Bronchial epithelial cell (primary cell): ENCODE data around the gene PHLDB1. TPM values are rescaled to one million over a fixed set of nuclear protein-coding genes. Genes with fewer than 3 reads are reported as not detected.
A peak's percentile ranks its signal among the peaks of the same experiment; 100 is the strongest.

Experiments used
- DNase-seq: peaks from one replicate; pipeline ENCODE4 v3.0.0-alpha.2; 2010; ENCODE audit warnings: low read depth
- FAIRE-seq: peaks from 2 replicates; lab custom pipeline; 2011; peaks lifted over from hg19 to GRCh38; lab: Jason Lieb, UNC
- H3K27me3 ChIP-seq: 2 replicates; pipeline ENCODE4 v1.5.1; 2011; ENCODE audit warnings: low read length; ENCODE audit not compliant: control insufficient read depth, insufficient read depth
- H3K36me3 ChIP-seq: 2 replicates; pipeline ENCODE4 v1.5.1; 2011; ENCODE audit warnings: low read length; ENCODE audit not compliant: control insufficient read depth, insufficient read depth
- H3K4me3 ChIP-seq: 2 replicates; pipeline ENCODE4 v1.5.1; 2011; ENCODE audit warnings: mild to moderate bottlenecking, low read depth, low read length, control low read depth
- total RNA-seq: library from RNA; depleted of rRNA; stranded (reverse); fragments of >200 nt; gene quantifications from 2 replicates; pipeline ENCODE4 v1.2.1, GENCODE V29; 2014
- TF ChIP-seq, protein P1 (sequence below): IDR thresholded peaks from 2 replicates; pipeline ENCODE4 v1.5.1; 2011; ENCODE audit warnings: mild to moderate bottlenecking, moderate library complexity, low read length, control low read depth, inconsistent platforms; ENCODE audit not compliant: insufficient read depth, severe bottlenecking

The PHLDB1 gene
- total RNA-seq, 1 donor from 2014 or later: 22.6 TPM

DNA sequence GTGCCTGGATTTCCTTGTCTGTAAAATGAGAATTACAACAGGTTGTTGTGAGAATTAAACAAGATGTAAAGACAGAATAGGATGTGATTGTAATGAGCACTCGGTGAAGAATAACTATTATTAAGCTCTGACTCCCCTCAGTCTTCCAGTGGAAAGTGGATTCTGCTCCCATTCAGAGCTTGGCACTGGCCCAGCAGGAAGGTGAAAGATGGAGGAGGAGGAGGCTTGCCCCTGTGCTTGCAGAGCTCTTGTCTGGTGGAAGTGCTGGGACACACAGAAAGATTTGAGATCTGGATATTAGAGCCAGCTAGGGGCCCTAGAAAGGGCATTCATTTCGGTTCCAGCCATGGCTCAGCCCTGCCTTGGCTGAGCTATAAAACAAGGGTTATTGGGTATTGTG is 28.2 kb downstream of the PHLDB1 start:
- no peak overlapping the region for H3K4me3 ChIP-seq
- no peaks in the 10 kb centered on the region for H3K27me3 ChIP-seq
- no peak for FAIRE-seq
- H3K36me3 ChIP-seq: peaks cover 12% of the 10 kb centered on the region
- TF ChIP-seq, protein P1, sequence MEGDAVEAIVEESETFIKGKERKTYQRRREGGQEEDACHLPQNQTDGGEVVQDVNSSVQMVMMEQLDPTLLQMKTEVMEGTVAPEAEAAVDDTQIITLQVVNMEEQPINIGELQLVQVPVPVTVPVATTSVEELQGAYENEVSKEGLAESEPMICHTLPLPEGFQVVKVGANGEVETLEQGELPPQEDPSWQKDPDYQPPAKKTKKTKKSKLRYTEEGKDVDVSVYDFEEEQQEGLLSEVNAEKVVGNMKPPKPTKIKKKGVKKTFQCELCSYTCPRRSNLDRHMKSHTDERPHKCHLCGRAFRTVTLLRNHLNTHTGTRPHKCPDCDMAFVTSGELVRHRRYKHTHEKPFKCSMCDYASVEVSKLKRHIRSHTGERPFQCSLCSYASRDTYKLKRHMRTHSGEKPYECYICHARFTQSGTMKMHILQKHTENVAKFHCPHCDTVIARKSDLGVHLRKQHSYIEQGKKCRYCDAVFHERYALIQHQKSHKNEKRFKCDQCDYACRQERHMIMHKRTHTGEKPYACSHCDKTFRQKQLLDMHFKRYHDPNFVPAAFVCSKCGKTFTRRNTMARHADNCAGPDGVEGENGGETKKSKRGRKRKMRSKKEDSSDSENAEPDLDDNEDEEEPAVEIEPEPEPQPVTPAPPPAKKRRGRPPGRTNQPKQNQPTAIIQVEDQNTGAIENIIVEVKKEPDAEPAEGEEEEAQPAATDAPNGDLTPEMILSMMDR: no peak
- no peak for DNase-seq

DNA sequence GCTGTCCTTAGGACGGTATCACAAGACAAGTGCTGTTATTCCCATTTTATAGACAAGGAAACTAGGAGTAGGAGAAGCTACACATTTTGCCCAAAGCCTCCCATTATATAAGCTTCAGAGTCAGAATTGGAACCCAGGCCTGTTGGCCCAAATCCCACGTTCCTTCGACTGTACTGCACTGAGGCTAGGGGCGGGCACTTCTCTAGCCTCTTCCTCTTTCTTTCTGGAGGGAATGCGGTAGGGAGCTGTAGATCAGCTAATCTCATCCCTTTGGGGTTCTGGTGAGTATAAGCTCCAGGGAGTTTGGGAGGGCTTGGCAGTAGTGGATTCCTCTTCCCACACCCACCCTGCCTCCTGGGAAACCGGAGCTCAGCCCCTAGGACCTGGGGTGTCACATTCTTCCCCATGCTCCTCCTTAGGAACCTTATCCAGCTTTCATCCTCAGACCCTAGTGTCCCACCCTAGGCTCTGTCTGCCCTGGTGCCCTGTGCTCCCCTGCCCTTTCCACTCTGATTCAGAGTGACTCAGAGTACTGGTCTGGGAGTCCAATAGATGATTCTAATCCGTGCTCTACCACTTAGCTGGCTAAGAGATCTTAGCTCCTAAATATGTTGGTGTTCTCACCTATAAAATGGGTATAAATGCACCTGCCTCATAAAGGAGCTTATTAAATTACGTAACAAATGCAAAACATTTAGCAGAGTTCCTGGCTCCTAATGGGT is 29.3 kb downstream of the PHLDB1 start:
- Histone ChIP-seq H3K27me3 (no peaks in the 10 kb centered on the region), H3K4me3 (no peak overlapping the region), H3K36me3 (peaks cover 11% of the 10 kb centered on the region)
- TF ChIP-seq, protein P1: no peak
- FAIRE-seq (no peak), DNase-seq (no peak)

GRCh38 chr11:118638726-118639125 is 31.3 kb downstream of the PHLDB1 start:
- TF ChIP-seq, protein P1: no peak
- Histone ChIP-seq H3K27me3 (no peaks in the 10 kb centered on the region), H3K4me3 (no peak overlapping the region), H3K36me3 (peaks cover 15% of the 10 kb centered on the region)
- FAIRE-seq: no peak
- no peak for DNase-seq

- no peak for FAIRE-seq
- DNase-seq: no peak
Observed at GRCh38 chr11:118639899-118640298, 32.5 kb downstream of the PHLDB1 start.

GRCh38 chr11:118640332-118641154 is 33.1 kb downstream of the PHLDB1 start:
- DNase-seq: no peak
- Histone ChIP-seq H3K27me3 (no peaks in the 10 kb centered on the region), H3K36me3 (peaks cover 28% of the 10 kb centered on the region), H3K4me3 (no peak overlapping the region)
- peak; percentile 73 for FAIRE-seq
- TF ChIP-seq, protein P1: peak; percentile 64

More at GRCh38 chr11:118639899-118640298, 32.5 kb downstream of the PHLDB1 start:
- Histone ChIP-seq H3K4me3 (no peak overlapping the region), H3K36me3 (peaks cover 21% of the 10 kb centered on the region), H3K27me3 (no peaks in the 10 kb centered on the region)
- TF ChIP-seq, protein P1: no peak
